ENCODE data around the gene ATP11A. TPM values are rescaled to one million over a fixed set of nuclear protein-coding genes. Genes with fewer than 3 reads are reported as not detected.

ATP11A gene
- 10 to 100 TPM; 26.4 to 48.6 (median 28.7) TPM for total RNA-seq
- polyA plus RNA-seq = 10 to 100 TPM in 1 of 3 donors, 1 to 10 TPM in 2; 3.9 to 15.1 (median 5.6) TPM
- long read RNA-seq, donor 1, partial matches to known transcripts = 2 of 4 reads
- long read RNA-seq, donor 1, other reads (novel, unspliced or antisense) = 1 of 4 reads
- long read RNA-seq, donor 2, transcript ATP11A-217 (1 exons, 3,542 nt) = major isoform, 10 of 22 reads
- long read RNA-seq, donor 2, partial matches to known transcripts = 4 of 22 reads
- long read RNA-seq, donor 2, other reads (novel, unspliced or antisense) = 8 of 22 reads

DNA sequence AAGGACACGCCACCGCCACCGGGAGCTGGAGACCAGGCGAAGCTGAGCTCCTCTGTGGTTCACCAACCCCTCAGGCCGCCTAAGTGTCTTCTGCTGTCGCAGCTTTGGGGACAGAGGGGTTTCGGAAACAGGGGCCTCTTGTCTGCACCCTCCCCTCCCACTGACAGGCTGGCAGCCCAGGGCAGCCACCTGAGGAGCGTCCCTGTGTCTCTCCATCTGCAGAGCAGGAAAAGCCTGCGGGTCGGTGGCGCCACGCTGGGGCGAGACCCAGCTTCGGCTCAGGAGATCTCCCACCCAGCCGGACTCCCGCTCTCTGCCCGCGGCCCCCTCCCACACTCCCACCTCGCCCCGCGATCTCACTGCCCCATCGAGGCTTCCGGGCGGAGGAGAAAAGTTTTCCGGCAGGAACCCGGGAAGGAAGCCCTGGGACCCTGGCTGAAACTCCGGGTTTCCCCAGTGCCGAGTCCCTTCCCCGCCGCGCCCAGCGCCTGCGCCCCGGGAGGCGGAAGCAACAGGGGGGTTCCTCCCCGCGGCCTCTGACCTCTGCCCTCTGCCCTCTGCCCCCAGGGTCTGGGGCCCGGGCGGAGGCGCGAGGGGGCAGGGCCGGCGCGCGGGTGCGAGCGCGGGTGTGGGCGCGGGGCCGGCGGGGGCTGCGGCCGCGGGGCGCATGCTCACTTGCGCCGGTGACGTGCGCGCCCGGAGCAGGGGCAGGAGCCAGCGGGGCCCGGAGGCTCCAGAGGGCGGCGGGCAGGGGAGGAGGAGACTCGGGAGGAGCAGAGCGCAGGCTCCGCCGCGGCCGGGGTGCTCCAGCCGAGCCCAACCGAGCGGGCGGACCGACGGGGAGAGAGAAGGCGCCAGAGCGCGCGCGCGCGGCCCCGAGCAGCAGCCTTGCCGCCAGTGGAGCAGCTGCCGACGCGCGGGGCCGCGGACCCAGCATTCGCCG, at the start of gene ATP11A:
Gene ATP11A (plus strand): TSS at position 736 of the 943 bp plus-strand sequence. CDS start 379 bp downstream, outside the sequence.
- Histone ChIP-seq H3K27ac (peak within 1 kb of the TSS; percentile 92), H3K36me3 (ENCODE audit: insufficient read depth in 1 of 2, low read depth in 1 of 2) (no peaks in the 10 kb centered on the region), H3K27me3 (ENCODE audit: insufficient read depth in 3 of 3, low read length in 2 of 3) (no peaks in the 10 kb centered on the region), H3K4me1 (peaks cover 24% of the 10 kb centered on the region), H3K4me3 (peak within 1 kb of the TSS; percentile 96), H3K9me3 (no peaks in the 10 kb centered on the region)
- peak; percentile 93 to 96 for DNase-seq
- intact Hi-C loops (cut with DNase I) = loop anchor here (2.0 to 5.0 kb wide), 4 partner anchors 21 to 53 kb away; no protein-coding TSS in a partner anchor
- ATAC-seq = peak; percentile 87 to 89 (median 87)
- TF ChIP-seq, protein P1, sequence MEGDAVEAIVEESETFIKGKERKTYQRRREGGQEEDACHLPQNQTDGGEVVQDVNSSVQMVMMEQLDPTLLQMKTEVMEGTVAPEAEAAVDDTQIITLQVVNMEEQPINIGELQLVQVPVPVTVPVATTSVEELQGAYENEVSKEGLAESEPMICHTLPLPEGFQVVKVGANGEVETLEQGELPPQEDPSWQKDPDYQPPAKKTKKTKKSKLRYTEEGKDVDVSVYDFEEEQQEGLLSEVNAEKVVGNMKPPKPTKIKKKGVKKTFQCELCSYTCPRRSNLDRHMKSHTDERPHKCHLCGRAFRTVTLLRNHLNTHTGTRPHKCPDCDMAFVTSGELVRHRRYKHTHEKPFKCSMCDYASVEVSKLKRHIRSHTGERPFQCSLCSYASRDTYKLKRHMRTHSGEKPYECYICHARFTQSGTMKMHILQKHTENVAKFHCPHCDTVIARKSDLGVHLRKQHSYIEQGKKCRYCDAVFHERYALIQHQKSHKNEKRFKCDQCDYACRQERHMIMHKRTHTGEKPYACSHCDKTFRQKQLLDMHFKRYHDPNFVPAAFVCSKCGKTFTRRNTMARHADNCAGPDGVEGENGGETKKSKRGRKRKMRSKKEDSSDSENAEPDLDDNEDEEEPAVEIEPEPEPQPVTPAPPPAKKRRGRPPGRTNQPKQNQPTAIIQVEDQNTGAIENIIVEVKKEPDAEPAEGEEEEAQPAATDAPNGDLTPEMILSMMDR (IDR thresholded peaks at IDR 0.05) = no peak
- 2 to 3% (median 2%) methylated on average over 61 to 95 of the region's 95 CpGs for WGBS, 3 donors

DNA sequence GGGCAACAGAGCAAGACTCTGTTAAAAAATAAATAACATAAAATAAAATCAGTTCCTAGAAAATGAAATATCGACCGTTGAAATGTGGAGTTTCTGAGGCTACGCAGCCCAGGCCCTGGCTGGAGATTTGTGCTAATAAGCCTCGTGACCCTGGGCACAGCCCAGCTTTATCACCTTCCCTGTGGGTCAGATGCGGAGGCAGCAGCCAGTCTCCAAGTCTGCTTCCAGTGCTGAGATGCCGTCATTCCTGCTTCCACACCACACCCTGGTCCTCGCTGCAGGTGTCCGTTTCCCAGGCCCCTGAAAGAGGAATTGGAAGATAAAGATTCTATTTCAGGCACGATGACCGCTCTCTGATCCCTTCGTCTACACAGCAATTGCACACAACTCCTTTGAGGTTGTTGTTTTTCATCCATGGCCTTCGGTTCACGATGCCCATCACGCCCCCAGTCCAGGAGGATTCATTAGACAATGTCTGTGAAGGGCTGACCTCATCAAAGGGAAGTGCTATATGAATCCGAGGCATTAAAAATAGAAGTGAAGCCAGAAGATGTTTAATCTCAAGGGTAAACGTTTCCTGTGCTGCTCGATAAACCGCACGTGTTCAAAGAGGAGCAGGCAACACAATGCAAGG, 48.3 kb upstream of the ATP11A start:
- no peaks in the 10 kb centered on the region for H3K4me1 ChIP-seq
- no peak for DNase-seq
- H3K9me3 ChIP-seq = no peaks in the 10 kb centered on the region
- H3K27ac ChIP-seq = no peak overlapping the region
- peaks cover 0 to 33% (median 3%) of the 10 kb centered on the region in 3 donors for H3K27me3 ChIP-seq (ENCODE audit: insufficient read depth in 3 of 3, low read length in 2 of 3)
- ATAC-seq = no peak
- TF ChIP-seq, protein P1 (IDR thresholded peaks at IDR 0.05) = no peak
- H3K4me3 ChIP-seq = no peak overlapping the region
- intact Hi-C loops (cut with DNase I) = loop anchor here (5.0 kb wide), 2 partner anchors 46 to 236 kb away; no protein-coding TSS in a partner anchor
- 78 to 85% (median 81%) methylated on average over 19 of the region's 19 CpGs for WGBS, 3 donors
- H3K36me3 ChIP-seq (ENCODE audit: insufficient read depth in 1 of 2, low read depth in 1 of 2) = no peaks in the 10 kb centered on the region

DNA sequence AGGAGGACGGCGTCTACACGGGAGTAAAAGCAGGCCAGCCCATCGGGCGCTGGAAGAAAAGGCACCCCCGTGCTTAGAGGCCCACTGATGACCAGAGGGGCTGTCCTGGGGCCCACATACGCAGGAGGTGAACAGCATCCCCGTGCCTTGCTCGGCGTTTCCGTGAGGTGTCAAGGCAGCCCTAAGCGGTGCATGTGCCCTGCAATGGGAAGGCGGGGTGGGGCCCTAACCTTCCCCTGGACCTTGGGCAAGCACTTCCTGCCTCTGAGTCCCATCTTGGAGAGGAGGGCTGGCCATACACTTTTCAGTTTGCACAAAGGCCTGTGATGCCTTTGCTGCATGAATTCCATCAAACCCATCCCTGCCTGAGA, 47.8 kb upstream of the ATP11A start:
- intact Hi-C loops (cut with DNase I) = loop anchor here (5.0 kb wide), 2 partner anchors 45 to 235 kb away; no protein-coding TSS in a partner anchor
- no peak overlapping the region for H3K27ac ChIP-seq
- DNase-seq = no peak

More for the DNA sequence above, 47.8 kb upstream of the ATP11A start:
- Histone ChIP-seq H3K27me3 (ENCODE audit: insufficient read depth in 3 of 3, low read length in 2 of 3) (peaks cover 0 to 29% (median 3%) of the 10 kb centered on the region in 3 donors), H3K9me3 (no peaks in the 10 kb centered on the region), H3K4me3 (no peak overlapping the region), H3K36me3 (ENCODE audit: insufficient read depth in 1 of 2, low read depth in 1 of 2) (no peaks in the 10 kb centered on the region), H3K4me1 (no peaks in the 10 kb centered on the region)
- ATAC-seq = no peak
- WGBS, 3 donors = 83 to 90% (median 87%) methylated on average over 13 of the region's 13 CpGs
- TF ChIP-seq, protein P1 (IDR thresholded peaks at IDR 0.05) = no peak

Measured in psoas muscle (tissue), 8 donors.